GM23338 (cell line): ENCODE results near the gene CDKAL1. TPM values are rescaled to one million over a fixed set of nuclear protein-coding genes. Genes with fewer than 3 reads are reported as not detected.

Experiments
- ATAC-seq: fragments of 200-7000 bp; cut with Tn5 transposase; 3 replicates; pipeline ENCODE4 v1.9.1; 2020
- DNase-seq: peaks from one replicate; pipeline ENCODE4 v3.0.0-alpha.2; 2015; ENCODE audit warnings: low spot score
- H2AFZ ChIP-seq: fragments of 200-600 bp; sonication (generic); 2 replicates; pipeline ENCODE4 v1.8.0; 2016; ENCODE audit warnings: antibody characterized with exemption, mild to moderate bottlenecking, moderate library complexity
- H3F3A ChIP-seq: fragments of 200-600 bp; sonication (generic); replicated peaks from 2 replicates; pipeline ENCODE4 v1.8.0; 2017; ENCODE audit warnings: antibody characterized with exemption, mixed run types, low read depth
- H3K27ac ChIP-seq: fragments of 200-600 bp; sonication (generic); 2 replicates; pipeline ENCODE4 v1.6.1; 2016; ENCODE audit warnings: low read depth
- H3K27me3 ChIP-seq: fragments of 200-600 bp; sonication (generic); 2 replicates; pipeline ENCODE4 v1.8.0; 2016; ENCODE audit warnings: mild to moderate bottlenecking, mixed run types, moderate library complexity; ENCODE audit not compliant: insufficient read depth
- H3K36me3 ChIP-seq: fragments of 200-600 bp; sonication (generic); 2 replicates; pipeline ENCODE4 v1.8.0; 2016; ENCODE audit warnings: mild to moderate bottlenecking; ENCODE audit not compliant: insufficient read depth
- H3K4me1 ChIP-seq: fragments of 200-600 bp; sonication (generic); 2 replicates; pipeline ENCODE4 v1.8.0; 2016; ENCODE audit warnings: mild to moderate bottlenecking, moderate library complexity; ENCODE audit not compliant: insufficient read depth
- H3K4me2 ChIP-seq: fragments of 200-600 bp; sonication (generic); 2 replicates; pipeline ENCODE4 v1.7.1; 2017; ENCODE audit warnings: mixed run types
- H3K4me3 ChIP-seq: fragments of 200-600 bp; sonication (generic); 2 replicates; pipeline ENCODE4 v1.6.1; 2016; ENCODE audit warnings: mixed run types
- H3K79me2 ChIP-seq: fragments of 200-600 bp; sonication (generic); replicated peaks from 2 replicates; pipeline ENCODE4 v1.8.0; 2017; ENCODE audit warnings: mild to moderate bottlenecking; ENCODE audit not compliant: insufficient read depth
- H3K9me2 ChIP-seq: fragments of 200-600 bp; sonication (generic); 2 replicates; pipeline ENCODE4 v1.8.0; 2017; ENCODE audit not compliant: insufficient read depth
- H4K20me1 ChIP-seq: fragments of 200-600 bp; sonication (generic); replicated peaks from 2 replicates; pipeline ENCODE4 v1.8.0; 2017; ENCODE audit warnings: mild to moderate bottlenecking; ENCODE audit not compliant: insufficient read depth
- H3K27ac Mint-ChIP-seq: 2 replicates; pipeline ENCODE4 v1.8.0; 2020; ENCODE audit warnings: inconsistent platforms, mild to moderate bottlenecking, moderate library complexity, mixed read lengths
- H3K27me3 Mint-ChIP-seq: 3 replicates; pipeline ENCODE4 v1.8.0; 2022; ENCODE audit warnings: low read depth, mild to moderate bottlenecking, moderate library complexity, mixed read lengths, inconsistent platforms; ENCODE audit not compliant: insufficient read depth, poor library complexity
- H3K36me3 Mint-ChIP-seq: 3 replicates; pipeline ENCODE4 v1.8.0; 2021; ENCODE audit warnings: low read depth, mild to moderate bottlenecking, inconsistent platforms, moderate library complexity, mixed read lengths
- H3K4me1 Mint-ChIP-seq: 3 replicates; pipeline ENCODE4 v1.8.0; 2020; ENCODE audit warnings: mild to moderate bottlenecking, inconsistent platforms, mixed read lengths
- H3K4me3 Mint-ChIP-seq: 3 replicates; pipeline ENCODE4 v1.8.0; 2021; ENCODE audit warnings: moderate library complexity, mild to moderate bottlenecking, inconsistent platforms, mixed read lengths
- H3K9me3 Mint-ChIP-seq: 3 replicates; pipeline ENCODE4 v1.8.0; 2020; ENCODE audit warnings: moderate library complexity, mild to moderate bottlenecking, inconsistent platforms, mixed read lengths
- CREB1 ChIP-seq: fragments of 250-450 bp; sonication (Bioruptor Pico); IDR thresholded peaks from 2 replicates; pipeline ENCODE4 v1.5.0; 2020; ENCODE audit warnings: low read depth, mild to moderate bottlenecking, moderate library complexity
- EZH2 ChIP-seq: fragments of 200-600 bp; sonication (generic); IDR thresholded peaks from one replicate; pipeline ENCODE4 v1.8.0; 2017; ENCODE audit warnings: antibody characterized with exemption, mild to moderate bottlenecking, low read depth; ENCODE audit not compliant: unreplicated experiment
- EZH2phosphoT487 ChIP-seq: fragments of 200-600 bp; sonication (generic); IDR thresholded peaks from one replicate; pipeline ENCODE4 v1.8.1; 2018; ENCODE audit warnings: antibody characterized with exemption; ENCODE audit not compliant: unreplicated experiment
- JUNB ChIP-seq: IDR thresholded peaks from one replicate; pipeline ENCODE4 v1.6.1; 2016; ENCODE audit warnings: antibody characterized with exemption; ENCODE audit not compliant: unreplicated experiment
- NANOG ChIP-seq: IDR thresholded peaks from 2 replicates; pipeline ENCODE4 v1.6.1; 2016; ENCODE audit warnings: antibody characterized with exemption, borderline replicate concordance
- POLR2AphosphoS5 ChIP-seq: IDR thresholded peaks from 2 replicates; pipeline ENCODE4 v1.6.1; 2016; ENCODE audit warnings: antibody characterized with exemption, low read depth
- STAT1 ChIP-seq: IDR thresholded peaks from one replicate; pipeline ENCODE4 v1.6.1; 2016; ENCODE audit warnings: antibody characterized with exemption; ENCODE audit not compliant: unreplicated experiment
- ZNF114 ChIP-seq: fragments of 250-450 bp; sonication (Bioruptor Pico); IDR thresholded peaks from 2 replicates; pipeline ENCODE4 v1.5.0; 2020; ENCODE audit warnings: mild to moderate bottlenecking, moderate library complexity
- ZNF331 ChIP-seq: fragments of 250-450 bp; sonication (Bioruptor Pico); IDR thresholded peaks from 2 replicates; pipeline ENCODE4 v1.5.0; 2020; ENCODE audit warnings: low read depth, mild to moderate bottlenecking, moderate library complexity
- polyA plus RNA-seq: library from polyadenylated mRNA; unstranded; fragments of >200 nt; fragmentation: Nextera tagmentation; extraction: Ambion mirVana; gene quantifications from 2 replicates; pipeline ENCODE4 v1.2.1, GENCODE V29; 2016
- total RNA-seq: library from RNA; depleted of rRNA; stranded (reverse); fragments of >200 nt; shearing (Covaris generic); gene quantifications from 2 replicates; pipeline ENCODE4 v1.2.3, GENCODE V29; 2014
- TF ChIP-seq, protein P1 (sequence below): fragments of 250-450 bp; sonication (Bioruptor Pico); IDR thresholded peaks from 2 replicates; pipeline ENCODE4 v1.5.0; 2020; ENCODE audit warnings: mild to moderate bottlenecking, moderate library complexity
- TF ChIP-seq, protein P2 (sequence below), 2 experiments: fragments of 200-600 bp in 1 of 2; sonication (generic) in 1 of 2; conservative IDR thresholded peaks; 2 replicates each; pipeline versions ENCODE4 v1.5.1 to v1.6.1; 2016 to 2017; ENCODE audit warnings: antibody characterized with exemption in 2 of 2, low read depth in 2 of 2, mild to moderate bottlenecking in 2 of 2, moderate library complexity in 1 of 2
- TF ChIP-seq, protein P3 (sequence below): IDR thresholded peaks from 2 replicates; pipeline ENCODE4 v1.6.1; 2016; ENCODE audit warnings: antibody characterized with exemption
- TF ChIP-seq, protein P4 (sequence below): IDR thresholded peaks from one replicate; pipeline ENCODE4 v1.6.1; 2018; ENCODE audit warnings: antibody characterized with exemption; ENCODE audit not compliant: unreplicated experiment

CDKAL1 gene
- total and polyA plus RNA-seq, 2 experiments from 2014 or later = 17.8 to 35.0 TPM

DNA sequence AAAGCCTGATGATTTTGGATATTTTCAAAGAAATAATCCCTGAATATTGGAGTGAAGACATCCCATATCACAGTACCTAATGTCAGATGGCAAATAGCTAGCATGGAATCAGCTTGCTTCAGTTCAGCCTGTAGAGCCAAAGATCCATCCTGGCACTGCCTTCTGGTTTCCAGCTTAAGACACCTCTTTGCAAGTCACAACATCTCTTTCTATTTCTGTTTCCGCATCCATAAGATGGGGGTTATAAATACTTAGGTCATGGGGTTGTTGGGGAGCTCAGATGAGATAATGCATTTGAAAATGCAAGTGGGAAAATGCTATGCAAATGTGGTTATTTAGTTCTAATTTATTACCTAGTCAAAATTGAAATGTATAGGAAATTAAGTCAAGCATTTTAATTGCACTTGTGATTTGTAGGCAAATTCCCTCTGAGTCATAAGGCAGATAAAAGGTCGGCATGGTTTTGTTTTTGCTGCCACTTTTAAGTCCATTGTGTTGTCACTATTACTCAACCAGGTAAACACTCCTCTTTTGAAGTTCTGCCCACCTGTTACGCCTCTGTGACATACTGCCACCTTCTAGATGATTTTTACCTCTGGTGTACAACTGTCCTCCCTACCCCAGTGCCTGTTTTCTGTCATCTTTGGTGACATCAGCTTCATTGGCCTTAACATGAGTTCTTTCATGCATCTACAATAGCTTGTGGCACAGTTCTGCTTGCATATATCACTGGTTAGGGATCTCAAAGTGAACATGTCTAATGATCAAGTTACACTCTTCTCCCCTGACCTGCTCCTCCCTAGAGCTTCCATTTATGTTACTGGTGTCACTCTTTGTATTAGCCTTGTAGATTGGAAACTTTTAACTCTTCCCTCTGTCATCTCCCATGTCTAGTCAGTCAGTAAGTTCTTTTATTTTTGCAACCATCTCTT, 96.6 kb downstream of the CDKAL1 start:
- no peak overlapping the region for H3K27ac ChIP-seq
- Mint-ChIP-seq H3K4me3 (no peak overlapping the region), H3K27ac (no peak overlapping the region), H3K4me1 (peaks cover 35% of the 10 kb centered on the region), H3K36me3 (no peaks in the 10 kb centered on the region), H3K27me3 (no peaks in the 10 kb centered on the region), H3K9me3 (no peaks in the 10 kb centered on the region)
- peaks cover 35% of the 10 kb centered on the region for H3K4me1 ChIP-seq
- ATAC-seq = peak; percentile 25
- H4K20me1 ChIP-seq = no peaks in the 10 kb centered on the region
- peak overlapping the region; percentile 35; the same call in 1 of the 2 replicates for H3K4me2 ChIP-seq
- H3K79me2 ChIP-seq = peaks cover 18% of the 10 kb centered on the region
- H3K27me3 ChIP-seq = no peaks in the 10 kb centered on the region
- no peaks in the 10 kb centered on the region for H3K36me3 ChIP-seq
- H3F3A ChIP-seq = no peaks in the 10 kb centered on the region
- no peak overlapping the region for H3K4me3 ChIP-seq
- TF ChIP-seq ZNF114 (CRISPR knock-in tag) (no peak), ZNF331 (CRISPR knock-in tag) (no peak), CREB1 (CRISPR knock-in tag) (no peak), EZH2phosphoT487 (no peak), STAT1 (no peak), POLR2AphosphoS5 (no peak), NANOG (no peak), EZH2 (no peak), JUNB (no peak)
- TF ChIP-seq, protein P1, sequence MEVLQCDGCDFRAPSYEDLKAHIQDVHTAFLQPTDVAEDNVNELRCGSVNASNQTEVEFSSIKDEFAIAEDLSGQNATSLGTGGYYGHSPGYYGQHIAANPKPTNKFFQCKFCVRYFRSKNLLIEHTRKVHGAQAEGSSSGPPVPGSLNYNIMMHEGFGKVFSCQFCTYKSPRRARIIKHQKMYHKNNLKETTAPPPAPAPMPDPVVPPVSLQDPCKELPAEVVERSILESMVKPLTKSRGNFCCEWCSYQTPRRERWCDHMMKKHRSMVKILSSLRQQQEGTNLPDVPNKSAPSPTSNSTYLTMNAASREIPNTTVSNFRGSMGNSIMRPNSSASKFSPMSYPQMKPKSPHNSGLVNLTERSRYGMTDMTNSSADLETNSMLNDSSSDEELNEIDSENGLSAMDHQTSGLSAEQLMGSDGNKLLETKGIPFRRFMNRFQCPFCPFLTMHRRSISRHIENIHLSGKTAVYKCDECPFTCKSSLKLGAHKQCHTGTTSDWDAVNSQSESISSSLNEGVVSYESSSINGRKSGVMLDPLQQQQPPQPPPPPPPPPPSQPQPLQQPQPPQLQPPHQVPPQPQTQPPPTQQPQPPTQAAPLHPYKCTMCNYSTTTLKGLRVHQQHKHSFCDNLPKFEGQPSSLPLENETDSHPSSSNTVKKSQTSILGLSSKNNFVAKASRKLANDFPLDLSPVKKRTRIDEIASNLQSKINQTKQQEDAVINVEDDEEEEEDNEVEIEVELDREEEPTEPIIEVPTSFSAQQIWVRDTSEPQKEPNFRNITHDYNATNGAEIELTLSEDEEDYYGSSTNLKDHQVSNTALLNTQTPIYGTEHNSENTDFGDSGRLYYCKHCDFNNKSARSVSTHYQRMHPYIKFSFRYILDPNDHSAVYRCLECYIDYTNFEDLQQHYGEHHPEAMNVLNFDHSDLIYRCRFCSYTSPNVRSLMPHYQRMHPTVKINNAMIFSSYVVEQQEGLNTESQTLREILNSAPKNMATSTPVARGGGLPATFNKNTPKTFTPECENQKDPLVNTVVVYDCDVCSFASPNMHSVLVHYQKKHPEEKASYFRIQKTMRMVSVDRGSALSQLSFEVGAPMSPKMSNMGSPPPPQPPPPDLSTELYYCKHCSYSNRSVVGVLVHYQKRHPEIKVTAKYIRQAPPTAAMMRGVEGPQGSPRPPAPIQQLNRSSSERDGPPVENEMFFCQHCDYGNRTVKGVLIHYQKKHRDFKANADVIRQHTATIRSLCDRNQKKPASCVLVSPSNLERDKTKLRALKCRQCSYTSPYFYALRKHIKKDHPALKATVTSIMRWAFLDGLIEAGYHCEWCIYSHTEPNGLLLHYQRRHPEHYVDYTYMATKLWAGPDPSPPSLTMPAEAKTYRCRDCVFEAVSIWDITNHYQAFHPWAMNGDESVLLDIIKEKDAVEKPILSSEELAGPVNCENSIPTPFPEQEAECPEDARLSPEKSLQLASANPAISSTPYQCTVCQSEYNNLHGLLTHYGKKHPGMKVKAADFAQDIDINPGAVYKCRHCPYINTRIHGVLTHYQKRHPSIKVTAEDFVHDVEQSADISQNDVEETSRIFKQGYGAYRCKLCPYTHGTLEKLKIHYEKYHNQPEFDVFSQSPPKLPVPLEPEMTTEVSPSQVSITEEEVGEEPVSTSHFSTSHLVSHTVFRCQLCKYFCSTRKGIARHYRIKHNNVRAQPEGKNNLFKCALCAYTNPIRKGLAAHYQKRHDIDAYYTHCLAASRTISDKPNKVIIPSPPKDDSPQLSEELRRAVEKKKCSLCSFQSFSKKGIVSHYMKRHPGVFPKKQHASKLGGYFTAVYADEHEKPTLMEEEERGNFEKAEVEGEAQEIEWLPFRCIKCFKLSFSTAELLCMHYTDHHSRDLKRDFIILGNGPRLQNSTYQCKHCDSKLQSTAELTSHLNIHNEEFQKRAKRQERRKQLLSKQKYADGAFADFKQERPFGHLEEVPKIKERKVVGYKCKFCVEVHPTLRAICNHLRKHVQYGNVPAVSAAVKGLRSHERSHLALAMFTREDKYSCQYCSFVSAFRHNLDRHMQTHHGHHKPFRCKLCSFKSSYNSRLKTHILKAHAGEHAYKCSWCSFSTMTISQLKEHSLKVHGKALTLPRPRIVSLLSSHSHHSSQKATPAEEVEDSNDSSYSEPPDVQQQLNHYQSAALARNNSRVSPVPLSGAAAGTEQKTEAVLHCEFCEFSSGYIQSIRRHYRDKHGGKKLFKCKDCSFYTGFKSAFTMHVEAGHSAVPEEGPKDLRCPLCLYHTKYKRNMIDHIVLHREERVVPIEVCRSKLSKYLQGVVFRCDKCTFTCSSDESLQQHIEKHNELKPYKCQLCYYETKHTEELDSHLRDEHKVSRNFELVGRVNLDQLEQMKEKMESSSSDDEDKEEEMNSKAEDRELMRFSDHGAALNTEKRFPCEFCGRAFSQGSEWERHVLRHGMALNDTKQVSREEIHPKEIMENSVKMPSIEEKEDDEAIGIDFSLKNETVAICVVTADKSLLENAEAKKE = no peak
- TF ChIP-seq, protein P2, sequence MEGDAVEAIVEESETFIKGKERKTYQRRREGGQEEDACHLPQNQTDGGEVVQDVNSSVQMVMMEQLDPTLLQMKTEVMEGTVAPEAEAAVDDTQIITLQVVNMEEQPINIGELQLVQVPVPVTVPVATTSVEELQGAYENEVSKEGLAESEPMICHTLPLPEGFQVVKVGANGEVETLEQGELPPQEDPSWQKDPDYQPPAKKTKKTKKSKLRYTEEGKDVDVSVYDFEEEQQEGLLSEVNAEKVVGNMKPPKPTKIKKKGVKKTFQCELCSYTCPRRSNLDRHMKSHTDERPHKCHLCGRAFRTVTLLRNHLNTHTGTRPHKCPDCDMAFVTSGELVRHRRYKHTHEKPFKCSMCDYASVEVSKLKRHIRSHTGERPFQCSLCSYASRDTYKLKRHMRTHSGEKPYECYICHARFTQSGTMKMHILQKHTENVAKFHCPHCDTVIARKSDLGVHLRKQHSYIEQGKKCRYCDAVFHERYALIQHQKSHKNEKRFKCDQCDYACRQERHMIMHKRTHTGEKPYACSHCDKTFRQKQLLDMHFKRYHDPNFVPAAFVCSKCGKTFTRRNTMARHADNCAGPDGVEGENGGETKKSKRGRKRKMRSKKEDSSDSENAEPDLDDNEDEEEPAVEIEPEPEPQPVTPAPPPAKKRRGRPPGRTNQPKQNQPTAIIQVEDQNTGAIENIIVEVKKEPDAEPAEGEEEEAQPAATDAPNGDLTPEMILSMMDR (conservative IDR thresholded peaks at IDR 0.05; ENCODE audit: low read depth in 2 of 2) = no peak
- TF ChIP-seq, protein P3, sequence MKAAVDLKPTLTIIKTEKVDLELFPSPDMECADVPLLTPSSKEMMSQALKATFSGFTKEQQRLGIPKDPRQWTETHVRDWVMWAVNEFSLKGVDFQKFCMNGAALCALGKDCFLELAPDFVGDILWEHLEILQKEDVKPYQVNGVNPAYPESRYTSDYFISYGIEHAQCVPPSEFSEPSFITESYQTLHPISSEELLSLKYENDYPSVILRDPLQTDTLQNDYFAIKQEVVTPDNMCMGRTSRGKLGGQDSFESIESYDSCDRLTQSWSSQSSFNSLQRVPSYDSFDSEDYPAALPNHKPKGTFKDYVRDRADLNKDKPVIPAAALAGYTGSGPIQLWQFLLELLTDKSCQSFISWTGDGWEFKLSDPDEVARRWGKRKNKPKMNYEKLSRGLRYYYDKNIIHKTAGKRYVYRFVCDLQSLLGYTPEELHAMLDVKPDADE = no peak
- TF ChIP-seq, protein P4, sequence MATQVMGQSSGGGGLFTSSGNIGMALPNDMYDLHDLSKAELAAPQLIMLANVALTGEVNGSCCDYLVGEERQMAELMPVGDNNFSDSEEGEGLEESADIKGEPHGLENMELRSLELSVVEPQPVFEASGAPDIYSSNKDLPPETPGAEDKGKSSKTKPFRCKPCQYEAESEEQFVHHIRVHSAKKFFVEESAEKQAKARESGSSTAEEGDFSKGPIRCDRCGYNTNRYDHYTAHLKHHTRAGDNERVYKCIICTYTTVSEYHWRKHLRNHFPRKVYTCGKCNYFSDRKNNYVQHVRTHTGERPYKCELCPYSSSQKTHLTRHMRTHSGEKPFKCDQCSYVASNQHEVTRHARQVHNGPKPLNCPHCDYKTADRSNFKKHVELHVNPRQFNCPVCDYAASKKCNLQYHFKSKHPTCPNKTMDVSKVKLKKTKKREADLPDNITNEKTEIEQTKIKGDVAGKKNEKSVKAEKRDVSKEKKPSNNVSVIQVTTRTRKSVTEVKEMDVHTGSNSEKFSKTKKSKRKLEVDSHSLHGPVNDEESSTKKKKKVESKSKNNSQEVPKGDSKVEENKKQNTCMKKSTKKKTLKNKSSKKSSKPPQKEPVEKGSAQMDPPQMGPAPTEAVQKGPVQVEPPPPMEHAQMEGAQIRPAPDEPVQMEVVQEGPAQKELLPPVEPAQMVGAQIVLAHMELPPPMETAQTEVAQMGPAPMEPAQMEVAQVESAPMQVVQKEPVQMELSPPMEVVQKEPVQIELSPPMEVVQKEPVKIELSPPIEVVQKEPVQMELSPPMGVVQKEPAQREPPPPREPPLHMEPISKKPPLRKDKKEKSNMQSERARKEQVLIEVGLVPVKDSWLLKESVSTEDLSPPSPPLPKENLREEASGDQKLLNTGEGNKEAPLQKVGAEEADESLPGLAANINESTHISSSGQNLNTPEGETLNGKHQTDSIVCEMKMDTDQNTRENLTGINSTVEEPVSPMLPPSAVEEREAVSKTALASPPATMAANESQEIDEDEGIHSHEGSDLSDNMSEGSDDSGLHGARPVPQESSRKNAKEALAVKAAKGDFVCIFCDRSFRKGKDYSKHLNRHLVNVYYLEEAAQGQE = no peak
- H3K9me2 ChIP-seq = no peaks in the 10 kb centered on the region; the same call in 1 of the 2 replicates
- no peak for DNase-seq
- H2AFZ ChIP-seq = no peak overlapping the region
